ENCODE data around the gene SLC40A1. TPM values are rescaled to one million over a fixed set of nuclear protein-coding genes. Genes with fewer than 3 reads are reported as not detected.

Gene SLC40A1
- total RNA-seq, 2 experiments from 2014 or later, result not detected

DNA sequence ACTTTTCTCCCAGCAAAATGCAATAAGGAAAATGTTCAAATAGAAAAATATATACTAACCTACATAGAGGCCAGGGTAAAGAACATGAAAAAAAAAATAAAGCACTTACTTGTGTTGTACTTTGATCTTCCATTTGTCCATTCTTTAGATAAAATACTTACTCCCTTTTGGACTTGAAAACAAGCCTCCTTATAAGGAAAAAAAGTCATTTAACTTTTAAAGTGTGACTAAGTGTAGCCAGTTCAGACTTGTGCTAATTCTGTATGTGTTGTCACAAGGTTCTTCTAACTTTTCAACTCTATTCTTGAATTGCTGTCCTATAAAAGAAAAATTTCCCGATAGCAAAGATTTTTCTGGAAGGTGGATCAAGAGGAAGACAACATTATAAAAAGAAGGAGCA, 23.2 kb downstream of the SLC40A1 start:
- H3K27ac ChIP-seq (ENCODE audit: low read depth, low read length, poor library complexity, severe bottlenecking), result no peak overlapping the region
- ChIA-PET CTCF (ENCODE audit: unreplicated experiment) (no interaction called here), POLR2A (no interaction called here)
- H3K79me2 ChIP-seq (ENCODE audit: insufficient read depth, low read depth, low read length), result no peaks in the 10 kb centered on the region
- BruUV-seq (replicated peaks), result no TSS peak
- no peaks in the 10 kb centered on the region for H3K36me3 ChIP-seq (ENCODE audit: insufficient read depth, low read length)
- no peak overlapping the region for H3K4me3 ChIP-seq (ENCODE audit: low read depth, low read length, poor library complexity, severe bottlenecking)
- no peaks in the 10 kb centered on the region for H3K9me2 ChIP-seq (ENCODE audit: insufficient read depth, low read length)
- H3K4me1 ChIP-seq (ENCODE audit: insufficient read depth, low read length, poor library complexity, severe bottlenecking), result no peaks in the 10 kb centered on the region
- intact Hi-C loops (cut with micrococcal nuclease; ENCODE audit: unreplicated experiment), result no loop called here
- H2AFZ ChIP-seq (ENCODE audit: low read length), result no peak overlapping the region
- H3K9me3 ChIP-seq (ENCODE audit: low read length), result no peaks in the 10 kb centered on the region
- no peak overlapping the region for H3K4me2 ChIP-seq (ENCODE audit: low read length)
- H4K20me1 ChIP-seq (ENCODE audit: insufficient read depth, low read length), result no peaks in the 10 kb centered on the region
- TF ChIP-seq EZH2phosphoT487 (IDR thresholded peaks at IDR 0.05; ENCODE audit: borderline replicate concordance, low read depth, low read length) (no peak), CTCF (conservative IDR thresholded peaks at IDR 0.05; ENCODE audit: low read length) (no peak)
- no peak for DNase-seq (ENCODE audit: low spot score)

GRCh38 chr2:189556526-189556925, 24.1 kb downstream of the SLC40A1 start:
- no peaks in the 10 kb centered on the region for H4K20me1 ChIP-seq (ENCODE audit: insufficient read depth, low read length)
- DNase-seq (ENCODE audit: low spot score), result no peak
- H3K9me2 ChIP-seq (ENCODE audit: insufficient read depth, low read length), result no peaks in the 10 kb centered on the region
- H3K79me2 ChIP-seq (ENCODE audit: insufficient read depth, low read depth, low read length), result no peaks in the 10 kb centered on the region
- H3K9me3 ChIP-seq (ENCODE audit: low read length), result no peaks in the 10 kb centered on the region
- no peak overlapping the region for H3K27ac ChIP-seq (ENCODE audit: low read depth, low read length, poor library complexity, severe bottlenecking)
- CTCF ChIA-PET (ENCODE audit: unreplicated experiment), result no interaction called here
- no peak overlapping the region for H3K4me3 ChIP-seq (ENCODE audit: low read depth, low read length, poor library complexity, severe bottlenecking)
- no peak overlapping the region for H3K4me2 ChIP-seq (ENCODE audit: low read length)
- BruUV-seq (replicated peaks), result no TSS peak
- TF ChIP-seq EZH2phosphoT487 (IDR thresholded peaks at IDR 0.05; ENCODE audit: borderline replicate concordance, low read depth, low read length), result no peak
- no peak for TF ChIP-seq CTCF (conservative IDR thresholded peaks at IDR 0.05; ENCODE audit: low read length)
- H3K4me1 ChIP-seq (ENCODE audit: insufficient read depth, low read length, poor library complexity, severe bottlenecking), result no peaks in the 10 kb centered on the region
- H3K36me3 ChIP-seq (ENCODE audit: insufficient read depth, low read length), result no peaks in the 10 kb centered on the region
- H2AFZ ChIP-seq (ENCODE audit: low read length), result no peak overlapping the region
- POLR2A ChIA-PET, result no interaction called here
- intact Hi-C loops (cut with micrococcal nuclease; ENCODE audit: unreplicated experiment), result no loop called here

DNA sequence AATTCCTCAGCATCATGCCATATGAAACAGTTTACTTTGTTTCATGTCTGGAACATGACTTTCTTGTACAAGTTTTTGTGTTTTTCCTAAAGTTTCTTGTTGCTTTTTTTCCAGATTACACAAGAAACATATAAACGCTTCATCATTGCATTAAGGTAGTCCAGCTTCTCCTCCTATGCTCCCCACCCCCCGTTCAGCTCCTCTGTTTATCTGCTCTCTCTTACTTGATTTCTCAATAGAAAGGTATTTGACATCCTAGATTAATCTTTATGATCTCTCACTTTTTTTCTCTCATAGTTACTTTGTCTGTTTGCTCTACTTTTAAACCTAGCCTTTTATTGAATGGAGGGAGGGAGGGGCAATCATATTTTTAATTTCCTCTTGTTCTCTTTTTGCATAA, 25.4 kb downstream of the SLC40A1 start:
- Histone ChIP-seq H3K4me1 (ENCODE audit: insufficient read depth, low read length, poor library complexity, severe bottlenecking) (no peaks in the 10 kb centered on the region), H4K20me1 (ENCODE audit: insufficient read depth, low read length) (no peaks in the 10 kb centered on the region), H2AFZ (ENCODE audit: low read length) (no peak overlapping the region), H3K4me3 (ENCODE audit: low read depth, low read length, poor library complexity, severe bottlenecking) (no peak overlapping the region), H3K4me2 (ENCODE audit: low read length) (no peak overlapping the region), H3K27ac (ENCODE audit: low read depth, low read length, poor library complexity, severe bottlenecking) (no peak overlapping the region), H3K36me3 (ENCODE audit: insufficient read depth, low read length) (no peaks in the 10 kb centered on the region), H3K9me2 (ENCODE audit: insufficient read depth, low read length) (no peaks in the 10 kb centered on the region), H3K79me2 (ENCODE audit: insufficient read depth, low read depth, low read length) (no peaks in the 10 kb centered on the region), H3K9me3 (ENCODE audit: low read length) (no peaks in the 10 kb centered on the region)
- TF ChIP-seq CTCF (conservative IDR thresholded peaks at IDR 0.05; ENCODE audit: low read length) (no peak), EZH2phosphoT487 (IDR thresholded peaks at IDR 0.05; ENCODE audit: borderline replicate concordance, low read depth, low read length) (no peak)
- intact Hi-C loops (cut with micrococcal nuclease; ENCODE audit: unreplicated experiment), result no loop called here
- no peak for DNase-seq (ENCODE audit: low spot score)
- ChIA-PET CTCF (ENCODE audit: unreplicated experiment) (no interaction called here), POLR2A (interaction anchor here (0.9 kb wide), 1 partner anchor 60 kb away, joined by 3 read pairs; no protein-coding TSS in a partner anchor)
- BruUV-seq (replicated peaks), result no TSS peak
